Esophagus muscularis mucosa (tissue), 4 donors: Measurements from ENCODE around the gene ANXA6. TPM values are rescaled to one million over a fixed set of nuclear protein-coding genes. Genes with fewer than 3 reads are reported as not detected.
A peak's percentile ranks its signal among the peaks of the same experiment; 100 is the strongest.

ENCODE experiments used
- DNase-seq: peaks from one replicate; pipeline ENCODE4 v3.0.0-alpha.2; 2017; ENCODE audit errors: extremely low spot score
- H3K27ac ChIP-seq, 4 donors: fragments of 200-600 bp; sonication (generic); replicated peaks in 1 of 4; 1 replicate in 3 of 4; 2 replicates in 1 of 4; pipeline ENCODE4 v1.5.1; 2016 to 2019; ENCODE audit warnings: mild to moderate bottlenecking in 1 of 4
- H3K27me3 ChIP-seq, 4 donors: fragments of 200-600 bp; sonication (generic); one replicate each; pipeline versions ENCODE4 v1.5.1 to v1.6.0; 2016 to 2019
- H3K36me3 ChIP-seq, 4 donors: fragments of 200-600 bp; sonication (generic); one replicate each; pipeline ENCODE4 v1.5.1; 2016 to 2019
- H3K4me1 ChIP-seq, 4 donors: fragments of 200-600 bp; sonication (generic); one replicate each; pipeline ENCODE4 v1.5.1; 2016 to 2019
- H3K4me3 ChIP-seq, 4 donors: fragments of 200-600 bp; sonication (generic); 1 replicate in 2 of 4; 2 replicates in 2 of 4; pipeline ENCODE4 v1.5.1; 2016 to 2019; ENCODE audit warnings: mild to moderate bottlenecking in 4 of 4, moderate library complexity in 1 of 4
- H3K9me3 ChIP-seq, 4 donors: fragments of 200-600 bp; sonication (generic); 1 replicate in 3 of 4; 2 replicates in 1 of 4; pipeline ENCODE4 v1.5.1; 2016 to 2019
- CTCF ChIP-seq, 3 experiments: fragments of 200-600 bp in 2 of 3; fragments of 450-650 bp in 1 of 3; sonication (generic) in 2 of 3; IDR thresholded peaks; one replicate each; pipeline ENCODE4 v1.5.1; 2017 to 2019; ENCODE audit warnings: antibody characterized with exemption in 3 of 3, mild to moderate bottlenecking in 2 of 3, moderate library complexity in 1 of 3
- EP300 ChIP-seq: sonication (generic); formaldehyde crosslinking; IDR thresholded peaks from one replicate; pipeline ENCODE4 v1.6.1; 2017; ENCODE audit warnings: antibody characterized with exemption
- POLR2A ChIP-seq: fragments of 450-650 bp; IDR thresholded peaks from one replicate; pipeline ENCODE4 v1.6.1; 2017; ENCODE audit warnings: antibody characterized with exemption, moderate library complexity, mild to moderate bottlenecking, low read depth
- POLR2AphosphoS5 ChIP-seq, 2 donors: sonication (generic); formaldehyde crosslinking; IDR thresholded peaks; one replicate each; pipeline ENCODE4 v1.6.1; 2017; ENCODE audit warnings: antibody characterized with exemption in 2 of 2
- WGBS: methylation state at CpG from one replicate; pipeline ENCODE4 v1.1.5; 2018; 5-methylcytosine and 5-hydroxymethylcytosine counted together
- intact Hi-C: fragments of 100-400 bp; cut with DNase I; formaldehyde crosslinking; loops from one replicate; pipeline ENCODE4 v1.15.1; 2023
- total RNA-seq, 4 donors: library from RNA; depleted of rRNA; stranded (reverse); fragments of >200 nt; gene quantifications; one replicate each; pipeline versions ENCODE4 v1.1.0 to v1.2.1, GENCODE V29; 2016

Gene ANXA6
- total RNA-seq, 4 donors from 2014 or later, result 232 to 442 (median 374) TPM

DNA sequence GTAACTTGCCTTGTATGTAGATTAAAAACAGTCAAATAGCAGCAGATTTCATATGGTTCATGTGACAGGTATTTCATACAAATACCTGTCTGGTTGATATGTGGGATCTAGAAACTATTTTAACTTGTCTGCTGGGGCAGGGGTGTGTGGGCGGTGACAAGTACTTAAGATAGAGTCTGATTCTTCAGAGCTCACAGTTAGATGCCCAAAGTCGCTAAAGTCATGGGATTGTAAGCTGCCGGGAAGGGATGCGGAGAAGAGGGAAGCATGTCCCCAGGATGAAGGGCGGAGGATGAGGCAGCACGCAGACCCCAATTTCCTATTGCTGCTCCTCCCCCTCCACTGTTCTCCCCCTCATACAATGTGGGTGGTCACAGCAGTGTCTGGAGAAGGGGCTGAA is 13.3 kb downstream of the ANXA6 start:
- H3K4me1 ChIP-seq, result peaks cover 70 to 93% (median 89%) of the 10 kb centered on the region in 4 donors

DNA sequence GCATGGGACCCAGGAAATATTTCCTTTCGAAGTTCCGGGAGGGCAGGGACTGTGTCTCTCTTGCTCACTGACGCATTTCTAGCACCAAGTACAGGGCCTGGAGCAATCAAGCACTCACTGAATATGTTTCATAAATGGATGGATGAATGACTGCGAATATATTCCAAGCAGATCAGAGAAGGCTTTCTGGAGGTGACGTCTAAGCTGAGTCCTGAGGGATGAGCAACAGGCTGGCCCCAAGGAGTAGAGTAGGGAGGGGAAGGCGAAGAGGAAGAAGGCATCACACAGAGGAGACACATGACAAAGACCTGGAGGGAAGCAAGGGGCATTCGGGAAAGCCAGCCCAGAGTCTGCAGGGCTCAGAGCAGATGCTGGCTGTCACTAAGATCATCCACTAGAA is 13.9 kb downstream of the ANXA6 start:
- peaks cover 65 to 86% (median 83%) of the 10 kb centered on the region in 4 donors for H3K4me1 ChIP-seq
- H3K27ac ChIP-seq, result no peak overlapping the region
- DNase-seq, result no peak
- no peaks in the 10 kb centered on the region for H3K27me3 ChIP-seq
- WGBS, result 69% methylated on average over 7 of the region's 7 CpGs
- no peak overlapping the region for H3K4me3 ChIP-seq
- H3K9me3 ChIP-seq, result no peaks in the 10 kb centered on the region
- H3K36me3 ChIP-seq, result peaks cover 14 to 75% (median 46%) of the 10 kb centered on the region in 4 donors
- TF ChIP-seq CTCF (IDR thresholded peaks at IDR 0.05) (no peak), EP300 (no peak), POLR2A (no peak), POLR2AphosphoS5 (IDR thresholded peaks at IDR 0.05) (no peak)
- intact Hi-C loops, result no loop called here

More for the DNA sequence above, 13.3 kb downstream of the ANXA6 start:
- no peak for DNase-seq
- Histone ChIP-seq H3K27me3 (no peaks in the 10 kb centered on the region), H3K27ac (no peak overlapping the region), H3K36me3 (peaks cover 8 to 69% (median 40%) of the 10 kb centered on the region in 4 donors), H3K9me3 (no peaks in the 10 kb centered on the region), H3K4me3 (no peak overlapping the region)
- no peak for TF ChIP-seq CTCF (IDR thresholded peaks at IDR 0.05)
- TF ChIP-seq POLR2A, result no peak
- no peak for TF ChIP-seq POLR2AphosphoS5 (IDR thresholded peaks at IDR 0.05)
- no peak for TF ChIP-seq EP300
- intact Hi-C loops, result no loop called here
- 75% methylated on average over 5 of the region's 6 CpGs for whole genome bisulfite sequencing

- Histone ChIP-seq H3K4me1 (peaks cover 59 to 79% (median 76%) of the 10 kb centered on the region in 4 donors), H3K36me3 (peaks cover 21 to 83% (median 53%) of the 10 kb centered on the region in 4 donors), H3K4me3 (no peak overlapping the region), H3K27ac (peak overlapping the region in 2 of 4 donors; percentile 56), H3K9me3 (no peaks in the 10 kb centered on the region), H3K27me3 (no peaks in the 10 kb centered on the region)
- DNase-seq, result no peak
- 80% methylated on average over 1 of the region's 1 CpG for whole genome bisulfite sequencing
- intact Hi-C loops, result no loop called here
- TF ChIP-seq POLR2A, result no peak
- TF ChIP-seq POLR2AphosphoS5 (IDR thresholded peaks at IDR 0.05), result no peak
- TF ChIP-seq EP300, result no peak
- no peak for TF ChIP-seq CTCF (IDR thresholded peaks at IDR 0.05)
Measured at GRCh38 chr5:151142933-151143332, 14.6 kb downstream of the ANXA6 start.

DNA sequence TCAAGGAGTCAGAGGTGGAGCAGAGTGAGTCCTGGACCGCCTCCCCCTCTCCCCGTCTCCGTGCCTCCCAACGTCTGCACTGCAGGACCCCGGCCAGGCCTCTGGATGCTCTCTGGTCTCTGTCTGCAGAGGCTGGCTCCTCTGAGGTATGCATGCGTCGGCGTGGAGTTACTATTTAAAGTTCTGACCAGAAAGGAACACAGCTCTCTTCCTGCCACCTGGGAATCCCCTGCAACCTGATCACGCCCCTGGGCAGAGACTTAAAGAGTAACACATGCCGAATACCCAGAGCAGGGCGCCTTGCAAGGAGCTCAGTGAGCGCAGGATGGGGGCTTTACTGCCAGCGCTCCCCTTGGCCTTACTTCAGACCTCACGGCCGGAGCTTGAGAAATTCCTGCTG is 16.0 kb downstream of the ANXA6 start:
- TF ChIP-seq CTCF (IDR thresholded peaks at IDR 0.05), result no peak
- TF ChIP-seq POLR2AphosphoS5 (IDR thresholded peaks at IDR 0.05), result peak; percentile 41 to 52
- Histone ChIP-seq H3K4me3 (peak overlapping the region in 1 of 4 donors; percentile 38), H3K36me3 (peaks cover 35 to 83% (median 57%) of the 10 kb centered on the region in 4 donors), H3K4me1 (peaks cover 57 to 67% (median 62%) of the 10 kb centered on the region in 4 donors), H3K27me3 (no peaks in the 10 kb centered on the region), H3K9me3 (no peaks in the 10 kb centered on the region), H3K27ac (peak overlapping the region; percentile 56 to 66 (median 60))
- intact Hi-C loops, result no loop called here
- DNase-seq, result no peak
- WGBS, result 4% methylated on average over 7 of the region's 15 CpGs
